HCT116 (cell line): ENCODE results near the gene CMC1. TPM values are rescaled to one million over a fixed set of nuclear protein-coding genes. Genes with fewer than 3 reads are reported as not detected.
A peak's percentile ranks its signal among the peaks of the same experiment; 100 is the strongest.

Source experiments
- ATAC-seq: fragments of 200-7000 bp; cut with Tn5 transposase; 2 replicates; pipeline ENCODE4 v1.9.1; 2020; ENCODE audit warnings: mild to moderate bottlenecking, moderate library complexity
- BruUV-seq: library from RNA; stranded (reverse); fragments of 400-500 nt; replicated peaks from 2 replicates; lab custom pipeline; 2021; lab: Mats Ljungman, UMichigan
- CTCF ChIA-PET: fragments of 300-600 bp; sonication (Branson Sonifier 250); formaldehyde crosslinking; loops from one replicate; lab custom pipeline; 2021; ENCODE audit warnings: antibody characterized with exemption; lab: Charles Lee
- POLR2A ChIA-PET: fragments of 300-600, 350-600 bp; sonication (Branson Sonifier 250); formaldehyde crosslinking; loops from one replicate; lab custom pipeline; 2021; ENCODE audit warnings: antibody characterized with exemption; lab: Charles Lee
- RAD21 ChIA-PET, 2 experiments: fragments of 300-600 bp; sonication (Branson Sonifier 250); formaldehyde crosslinking; loops; one replicate each; lab custom pipeline; 2023; ENCODE audit warnings: low total read pairs in 2 of 2; ENCODE audit not compliant: uncharacterized antibody in 2 of 2, unreplicated experiment in 2 of 2, low non-redundant PET in 1 of 2; lab: Charles Lee
- DNase-seq: peaks from one replicate; pipeline ENCODE4 v3.0.0-alpha.2; 2010; ENCODE audit warnings: low read depth, low spot score
- H2AFZ ChIP-seq: fragments of 200-600 bp; shearing (Covaris generic), sonication (generic); 2 replicates; pipeline ENCODE4 v1.6.1; 2017; ENCODE audit warnings: low read depth, mixed run types, mixed read lengths, antibody characterized with exemption, low read length; ENCODE audit not compliant: poor library complexity, severe bottlenecking
- H3K27ac ChIP-seq: 2 replicates; pipeline ENCODE4 v1.5.1; 2012; ENCODE audit warnings: low read depth, low read length
- H3K27me3 ChIP-seq: fragments of 200-600 bp; sonication (generic); 2 replicates; pipeline ENCODE4 v1.6.1; 2016; ENCODE audit warnings: mixed run types, low read length, mixed read lengths; ENCODE audit not compliant: insufficient read depth
- H3K36me3 ChIP-seq, 2 experiments: fragments of 200-500 bp in 1 of 2; fragments of 200-600 bp in 1 of 2; sonication (Bioruptor generic) in 1 of 2; sonication (generic) in 1 of 2; 2 replicates each; pipeline versions ENCODE4 v1.5.1 to v1.6.1; 2014 to 2016; ENCODE audit warnings: low read length in 2 of 2, inconsistent platforms in 1 of 2, mixed read lengths in 1 of 2, mixed run types in 1 of 2; ENCODE audit not compliant: insufficient read depth in 2 of 2, control insufficient read depth in 1 of 2
- H3K4me1 ChIP-seq, 2 experiments: fragments of 200-600 bp in 1 of 2; sonication (generic) in 1 of 2; 2 replicates each; pipeline versions ENCODE4 v1.5.1 to v1.6.1; 2012 to 2017; ENCODE audit warnings: low read length in 2 of 2, inconsistent platforms in 1 of 2, mild to moderate bottlenecking in 1 of 2, mixed read lengths in 1 of 2, mixed run types in 1 of 2, moderate library complexity in 1 of 2; ENCODE audit not compliant: insufficient read depth in 2 of 2, control insufficient read depth in 1 of 2
- H3K4me2 ChIP-seq: fragments of 200-600 bp; sonication (generic); 2 replicates; pipeline ENCODE4 v1.6.1; 2017; ENCODE audit warnings: mixed run types, low read length, mixed read lengths
- H3K4me3 ChIP-seq, 2 experiments: fragments of 200-600 bp in 1 of 2; sonication (generic) in 1 of 2; replicated peaks in 1 of 2; 2 replicates each; pipeline ENCODE4 v1.5.1; 2011 to 2016; ENCODE audit warnings: low read length in 2 of 2, control low read depth in 1 of 2, low read depth in 1 of 2, mild to moderate bottlenecking in 1 of 2, mixed read lengths in 1 of 2, mixed run types in 1 of 2
- H3K79me2 ChIP-seq: fragments of 200-600 bp; sonication (generic); 2 replicates; pipeline ENCODE4 v1.6.1; 2017; ENCODE audit warnings: mild to moderate bottlenecking, mixed run types, low read length, moderate library complexity, mixed read lengths; ENCODE audit not compliant: insufficient read depth
- H3K9ac ChIP-seq: fragments of 200-600 bp; sonication (generic); 2 replicates; pipeline ENCODE4 v1.6.1; 2016; ENCODE audit warnings: low read length, mixed read lengths
- H3K9me2 ChIP-seq: fragments of 200-600 bp; sonication (generic), shearing (Covaris generic); 2 replicates; pipeline ENCODE4 v1.6.1; 2017; ENCODE audit warnings: mixed run types, mild to moderate bottlenecking, moderate library complexity; ENCODE audit not compliant: insufficient read depth
- H3K9me3 ChIP-seq, 2 experiments: fragments of 200-500 bp in 1 of 2; fragments of 200-600 bp in 1 of 2; sonication (Bioruptor generic) in 1 of 2; sonication (generic) in 1 of 2; 2 replicates each; pipeline ENCODE4 v1.6.1; 2014 to 2017; ENCODE audit warnings: low read length in 2 of 2, mixed read lengths in 2 of 2, inconsistent platforms in 1 of 2, low read depth in 1 of 2, mild to moderate bottlenecking in 1 of 2, mixed run types in 1 of 2, moderate library complexity in 1 of 2; ENCODE audit not compliant: control insufficient read depth in 1 of 2, insufficient read depth in 1 of 2
- H4K20me1 ChIP-seq: fragments of 200-600 bp; sonication (generic), shearing (Covaris generic); 2 replicates; pipeline ENCODE4 v1.6.1; 2017; ENCODE audit warnings: mixed run types, mild to moderate bottlenecking, moderate library complexity; ENCODE audit not compliant: insufficient read depth
- CBX3 ChIP-seq: IDR thresholded peaks from 2 replicates; pipeline ENCODE4 v1.6.1; 2012; ENCODE audit warnings: low read depth
- EGR1 ChIP-seq: IDR thresholded peaks from 2 replicates; pipeline ENCODE4 v1.6.1; 2012; ENCODE audit warnings: low read depth
- ELF1 ChIP-seq: IDR thresholded peaks from 2 replicates; pipeline ENCODE4 v1.6.1; 2012; ENCODE audit warnings: low read depth, borderline replicate concordance
- EZH2 ChIP-seq: fragments of 200-600 bp; sonication (generic); IDR thresholded peaks from 2 replicates; pipeline ENCODE4 v1.6.1; 2017; ENCODE audit warnings: antibody characterized with exemption, mixed run types
- FOSL1 ChIP-seq: IDR thresholded peaks from 2 replicates; pipeline ENCODE4 v1.6.1; 2012; ENCODE audit warnings: low read depth
- JUND ChIP-seq: IDR thresholded peaks from 2 replicates; pipeline ENCODE4 v1.6.1; 2012
- POLR2A ChIP-seq: IDR thresholded peaks from 2 replicates; pipeline ENCODE4 v1.7.0; 2011; ENCODE audit warnings: borderline replicate concordance; ENCODE audit not compliant: insufficient read depth, insufficient read length; ENCODE audit errors: extremely low read depth
- POLR2AphosphoS5 ChIP-seq: IDR thresholded peaks from 2 replicates; pipeline ENCODE4 v1.6.1; 2011; ENCODE audit warnings: mild to moderate bottlenecking, low read depth, low read length, moderate library complexity
- RAD21 ChIP-seq: IDR thresholded peaks from 2 replicates; pipeline ENCODE4 v1.6.1; 2012; ENCODE audit warnings: low read depth, mild to moderate bottlenecking
- SIN3A ChIP-seq: IDR thresholded peaks from 2 replicates; pipeline ENCODE4 v1.6.1; 2012; ENCODE audit warnings: low read depth
- SP1 ChIP-seq: IDR thresholded peaks from 2 replicates; pipeline ENCODE4 v1.6.1; 2012; ENCODE audit warnings: low read depth
- SRF ChIP-seq: IDR thresholded peaks from 2 replicates; pipeline ENCODE4 v1.6.1; 2012; ENCODE audit warnings: low read depth
- TCF7L2 ChIP-seq: IDR thresholded peaks from 2 replicates; pipeline ENCODE4 v1.7.0; 2011; ENCODE audit warnings: borderline replicate concordance, inconsistent platforms; ENCODE audit not compliant: insufficient read depth, insufficient read length; ENCODE audit errors: extremely low read depth
- YY1 ChIP-seq: IDR thresholded peaks from 2 replicates; pipeline ENCODE4 v1.6.1; 2011; ENCODE audit warnings: low read length, low read depth, moderate library complexity, mild to moderate bottlenecking; ENCODE audit not compliant: insufficient replicate concordance; ENCODE audit errors: extremely low read depth
- ZNF274 ChIP-seq: fragments of 200-500 bp; sonication (Bioruptor generic); IDR thresholded peaks from 2 replicates; pipeline ENCODE4 v1.6.1; 2014; ENCODE audit warnings: mild to moderate bottlenecking, low read depth, low read length, inconsistent platforms
- intact Hi-C: fragments of 100-400 bp; cut with micrococcal nuclease; formaldehyde crosslinking; loops from 2 replicates; pipeline ENCODE4 v1.10.0; 2022
- total RNA-seq: library from RNA; stranded (reverse); gene quantifications from one replicate; pipeline ENCODE4 v1.2.1, GENCODE V29; 2021; ENCODE audit not compliant: unreplicated experiment
- TF ChIP-seq, protein P1 (sequence below), 3 experiments: fragments of 200-600 bp in 1 of 3; sonication (generic) in 1 of 3; IDR thresholded peaks in 2 of 3; conservative IDR thresholded peaks in 1 of 3; 2 replicates each; pipeline ENCODE4 v1.5.1; 2012 to 2017; ENCODE audit warnings: low read depth in 2 of 3, low read length in 2 of 3, antibody characterized with exemption in 1 of 3, borderline replicate concordance in 1 of 3, control low read depth in 1 of 3, mild to moderate bottlenecking in 1 of 3, mixed read lengths in 1 of 3, mixed run types in 1 of 3, moderate library complexity in 1 of 3; ENCODE audit not compliant: insufficient read depth in 1 of 3
- TF ChIP-seq, protein P2 (sequence below): IDR thresholded peaks from 2 replicates; pipeline ENCODE4 v1.6.1; 2012

Gene CMC1
- total RNA-seq, 1 experiment from 2014 or later, result 29.0 TPM

DNA sequence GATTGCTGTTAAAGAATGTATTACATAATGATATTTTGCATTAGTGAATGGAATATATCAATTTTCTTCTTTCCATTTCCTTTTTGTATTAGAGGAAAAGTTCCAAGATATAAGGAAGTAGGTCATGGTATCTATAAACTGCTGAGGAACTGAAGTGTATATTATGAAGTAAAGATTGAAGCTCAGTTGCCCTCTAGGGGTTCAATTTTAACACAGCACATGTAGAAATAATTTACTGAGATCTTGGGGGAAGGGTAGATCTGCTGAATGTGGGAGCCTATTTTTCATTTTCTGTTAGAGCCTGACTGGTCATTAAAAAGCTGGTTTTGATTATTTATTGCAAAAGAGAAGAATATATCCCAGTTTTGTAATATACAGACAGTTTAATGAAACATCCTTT, 45.2 kb downstream of the CMC1 start:
- H3K4me1 ChIP-seq, result no peaks in the 10 kb centered on the region
- no peaks in the 10 kb centered on the region; the same call in 1 of the 2 replicates for H3K79me2 ChIP-seq
- RAD21 ChIA-PET, result no interaction called here
- H3K9me2 ChIP-seq, result no peaks in the 10 kb centered on the region
- H3K4me2 ChIP-seq, result no peak overlapping the region
- H3K9me3 ChIP-seq, result no peaks in the 10 kb centered on the region
- no peak overlapping the region for H2AFZ ChIP-seq
- H3K4me3 ChIP-seq, result no peak overlapping the region
- TF ChIP-seq, protein P1, sequence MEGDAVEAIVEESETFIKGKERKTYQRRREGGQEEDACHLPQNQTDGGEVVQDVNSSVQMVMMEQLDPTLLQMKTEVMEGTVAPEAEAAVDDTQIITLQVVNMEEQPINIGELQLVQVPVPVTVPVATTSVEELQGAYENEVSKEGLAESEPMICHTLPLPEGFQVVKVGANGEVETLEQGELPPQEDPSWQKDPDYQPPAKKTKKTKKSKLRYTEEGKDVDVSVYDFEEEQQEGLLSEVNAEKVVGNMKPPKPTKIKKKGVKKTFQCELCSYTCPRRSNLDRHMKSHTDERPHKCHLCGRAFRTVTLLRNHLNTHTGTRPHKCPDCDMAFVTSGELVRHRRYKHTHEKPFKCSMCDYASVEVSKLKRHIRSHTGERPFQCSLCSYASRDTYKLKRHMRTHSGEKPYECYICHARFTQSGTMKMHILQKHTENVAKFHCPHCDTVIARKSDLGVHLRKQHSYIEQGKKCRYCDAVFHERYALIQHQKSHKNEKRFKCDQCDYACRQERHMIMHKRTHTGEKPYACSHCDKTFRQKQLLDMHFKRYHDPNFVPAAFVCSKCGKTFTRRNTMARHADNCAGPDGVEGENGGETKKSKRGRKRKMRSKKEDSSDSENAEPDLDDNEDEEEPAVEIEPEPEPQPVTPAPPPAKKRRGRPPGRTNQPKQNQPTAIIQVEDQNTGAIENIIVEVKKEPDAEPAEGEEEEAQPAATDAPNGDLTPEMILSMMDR (IDR thresholded peaks at IDR 0.05 in 2 of 3, conservative IDR thresholded peaks at IDR 0.05 in 1 of 3; ENCODE audit: borderline replicate concordance in 1 of 3, insufficient read depth in 1 of 3, low read depth in 2 of 3, low read length in 2 of 3), result peak; percentile 42 to 61 (median 48); a peak in 5 of 6 replicates
- TF ChIP-seq RAD21 (peak; percentile 68), POLR2A (no peak)
- intact Hi-C loops, result loop anchor here (2.0 kb wide), 1 partner anchor 574 kb away; no protein-coding TSS in a partner anchor
- no peaks in the 10 kb centered on the region for H3K36me3 ChIP-seq
- no peak overlapping the region for H3K9ac ChIP-seq
- ATAC-seq, result peak; percentile 79
- CTCF ChIA-PET, result interaction anchor here (1.2 to 1.6 kb wide), 4 partner anchors 13 to 575 kb away, joined by 4 to 7 read pairs (median 6); partner anchors contain the start of gene EOMES
- H3K27me3 ChIP-seq, result no peaks in the 10 kb centered on the region
- H4K20me1 ChIP-seq, result no peaks in the 10 kb centered on the region
- DNase-seq, result peak; percentile 18
- POLR2A ChIA-PET, result no interaction called here
- TSS peak; percentile 8 for BruUV-seq
- H3K27ac ChIP-seq, result no peak overlapping the region

- Histone ChIP-seq H3K79me2 (no peaks in the 10 kb centered on the region; the same call in 1 of the 2 replicates), H2AFZ (no peak overlapping the region), H3K9me3 (no peaks in the 10 kb centered on the region), H3K4me2 (no peak overlapping the region), H3K27me3 (no peaks in the 10 kb centered on the region), H3K9ac (no peak overlapping the region), H3K4me3 (no peak overlapping the region), H3K36me3 (no peaks in the 10 kb centered on the region), H4K20me1 (no peaks in the 10 kb centered on the region), H3K27ac (no peak overlapping the region), H3K9me2 (no peaks in the 10 kb centered on the region), H3K4me1 (no peaks in the 10 kb centered on the region)
- ChIA-PET POLR2A (no interaction called here), CTCF (interaction anchor here (1.2 to 1.6 kb wide), 4 partner anchors 12 to 575 kb away, joined by 4 to 7 read pairs (median 6); partner anchors contain the start of gene EOMES), RAD21 (no interaction called here)
- ATAC-seq (no peak), DNase-seq (no peak)
- intact Hi-C loops, result loop anchor here (2.0 kb wide), 1 partner anchor 574 kb away; no protein-coding TSS in a partner anchor
- BruUV-seq, result no TSS peak
- TF ChIP-seq, protein P1 (IDR thresholded peaks at IDR 0.05 in 2 of 3, conservative IDR thresholded peaks at IDR 0.05 in 1 of 3; ENCODE audit: borderline replicate concordance in 1 of 3, insufficient read depth in 1 of 3, low read depth in 2 of 3, low read length in 2 of 3), result no peak
- no peak for TF ChIP-seq FOSL1
- no peak for TF ChIP-seq CBX3
- TF ChIP-seq POLR2AphosphoS5, result no peak
- no peak for TF ChIP-seq SP1
- TF ChIP-seq EGR1, result no peak
- TF ChIP-seq TCF7L2, result no peak
- no peak for TF ChIP-seq POLR2A
- TF ChIP-seq SIN3A, result no peak
- TF ChIP-seq, protein P2, sequence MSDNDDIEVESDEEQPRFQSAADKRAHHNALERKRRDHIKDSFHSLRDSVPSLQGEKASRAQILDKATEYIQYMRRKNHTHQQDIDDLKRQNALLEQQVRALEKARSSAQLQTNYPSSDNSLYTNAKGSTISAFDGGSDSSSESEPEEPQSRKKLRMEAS, result no peak
- no peak for TF ChIP-seq ZNF274
- no peak for TF ChIP-seq JUND
- TF ChIP-seq SRF, result no peak
- no peak for TF ChIP-seq ELF1
- TF ChIP-seq YY1, result no peak
- no peak for TF ChIP-seq EZH2
Observed at GRCh38 chr3:28287046-28287445, 45.6 kb downstream of the CMC1 start.
